ENCODE measurements around the gene CEP43.

CEP43 gene

DNA sequence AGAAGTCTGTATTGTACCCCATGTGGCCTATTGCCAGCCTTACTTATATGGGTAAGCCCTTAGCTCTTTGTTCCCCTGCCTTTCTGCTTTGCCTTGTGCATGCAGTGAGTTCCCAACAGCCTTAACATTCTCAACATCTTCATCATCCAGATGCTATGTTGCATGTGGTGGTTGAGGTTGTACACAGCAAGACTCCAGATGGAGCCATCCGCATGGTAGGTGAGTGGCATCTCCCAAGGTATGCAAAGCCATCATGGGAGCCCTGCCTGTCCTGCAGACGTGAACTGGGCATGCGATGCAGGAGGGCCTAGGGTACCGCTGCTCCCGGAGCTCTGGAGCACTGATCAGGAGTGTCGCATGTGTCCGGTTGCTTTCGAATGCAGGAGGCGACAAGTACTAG is 16.1 kb downstream of the CEP43 start:
- no peak for DNase-seq

DNA sequence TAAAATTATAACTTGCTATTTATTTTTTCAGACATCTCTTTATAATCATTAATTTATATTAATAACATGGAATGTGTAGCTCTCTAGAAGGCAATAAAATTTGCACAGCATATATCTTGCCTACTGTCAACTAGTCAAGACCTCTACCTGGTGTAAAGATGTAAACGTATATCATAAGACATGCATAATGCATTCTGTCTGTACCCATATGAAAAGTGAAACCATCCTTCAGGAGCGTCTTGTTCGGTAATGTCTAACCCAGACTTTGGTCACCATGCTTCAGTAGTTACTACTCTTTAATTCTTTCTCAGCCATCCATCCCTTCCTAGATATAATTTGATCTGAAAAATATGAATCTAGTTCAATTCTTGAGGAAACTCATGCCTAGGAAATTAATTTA is 21.0 kb downstream of the CEP43 start:
- no peak for DNase-seq

DNA sequence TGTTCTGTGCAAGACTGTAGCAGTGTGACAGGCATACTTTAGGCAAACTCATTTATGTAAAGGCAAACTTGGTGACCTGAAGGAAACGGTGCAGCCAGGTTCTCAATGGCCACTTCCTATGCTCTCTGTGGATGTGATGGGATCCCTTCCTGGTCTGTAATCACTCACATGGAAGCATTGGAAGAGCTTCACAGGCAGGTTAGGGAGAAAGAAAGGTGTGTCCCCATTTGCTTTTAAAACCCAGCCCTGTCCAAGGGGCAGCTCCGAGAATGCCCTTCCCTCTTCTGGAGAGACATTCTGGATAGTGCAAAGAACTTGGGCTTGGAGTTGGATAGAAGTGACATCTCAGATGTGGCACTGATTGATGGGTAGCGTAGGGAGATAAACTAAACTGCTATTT is 28.1 kb downstream of the CEP43 start:
- DNase-seq = no peak

DNA sequence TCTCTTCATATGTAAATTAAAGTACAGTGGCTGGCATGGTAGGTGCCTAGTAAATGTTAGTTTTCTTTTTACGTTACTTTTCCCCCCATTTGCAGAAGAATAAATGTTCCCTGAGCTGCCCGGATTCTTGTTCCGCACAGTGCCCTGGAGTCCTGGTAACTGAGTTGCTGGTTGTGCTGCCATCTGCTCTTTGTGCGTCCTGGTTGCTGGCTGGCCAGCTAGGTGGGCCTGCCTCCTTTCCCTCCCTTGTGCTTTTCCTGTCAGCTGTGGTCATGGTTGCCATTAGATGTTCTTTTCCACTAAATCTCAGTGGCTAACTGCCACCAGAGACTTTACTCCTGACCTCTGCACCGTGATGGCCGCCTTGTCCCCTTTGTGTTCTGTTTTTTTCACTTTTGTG is 28.6 kb downstream of the CEP43 start:
- no peak for DNase-seq

DNA sequence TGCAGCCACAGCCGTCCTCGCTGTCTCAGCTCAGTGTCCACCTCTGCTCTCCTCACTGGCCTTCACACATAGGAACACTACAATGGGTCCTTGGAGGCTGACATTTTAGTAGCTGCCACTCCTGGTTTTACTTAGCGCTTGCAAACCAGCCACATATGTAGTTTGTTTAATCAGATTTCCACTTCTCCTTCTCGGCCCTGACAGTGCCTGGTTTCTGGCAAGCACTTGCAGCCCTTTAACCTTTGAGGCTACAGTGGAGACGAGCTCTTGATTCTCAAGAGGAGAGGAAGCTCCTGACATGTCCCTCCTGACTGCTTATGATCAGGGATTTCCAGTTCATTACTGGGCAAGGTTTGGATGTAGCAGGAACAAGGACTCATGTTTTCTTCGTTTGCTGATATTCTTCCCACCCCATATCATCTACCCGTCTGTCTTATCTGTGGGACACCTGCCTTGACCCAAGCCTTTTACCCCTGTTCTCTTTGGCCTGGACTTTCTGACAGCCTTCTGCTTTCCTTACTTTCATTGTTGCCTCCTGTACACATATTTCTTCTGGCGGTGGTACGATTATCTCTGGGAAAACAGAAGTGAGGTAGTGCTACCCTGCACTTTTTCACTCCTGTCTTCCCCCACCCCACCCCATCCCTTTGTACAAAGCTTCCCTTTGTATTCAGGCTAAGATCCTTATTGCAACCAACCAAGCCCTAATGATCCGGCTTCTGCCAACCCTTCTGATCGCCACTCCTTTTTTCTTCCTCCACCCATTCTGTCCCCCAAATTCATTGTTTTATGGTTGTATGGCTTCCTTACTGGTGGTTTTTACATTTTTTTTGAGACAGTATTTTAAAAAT is 31.2 kb downstream of the CEP43 start:
- DNase-seq = no peak

DNA sequence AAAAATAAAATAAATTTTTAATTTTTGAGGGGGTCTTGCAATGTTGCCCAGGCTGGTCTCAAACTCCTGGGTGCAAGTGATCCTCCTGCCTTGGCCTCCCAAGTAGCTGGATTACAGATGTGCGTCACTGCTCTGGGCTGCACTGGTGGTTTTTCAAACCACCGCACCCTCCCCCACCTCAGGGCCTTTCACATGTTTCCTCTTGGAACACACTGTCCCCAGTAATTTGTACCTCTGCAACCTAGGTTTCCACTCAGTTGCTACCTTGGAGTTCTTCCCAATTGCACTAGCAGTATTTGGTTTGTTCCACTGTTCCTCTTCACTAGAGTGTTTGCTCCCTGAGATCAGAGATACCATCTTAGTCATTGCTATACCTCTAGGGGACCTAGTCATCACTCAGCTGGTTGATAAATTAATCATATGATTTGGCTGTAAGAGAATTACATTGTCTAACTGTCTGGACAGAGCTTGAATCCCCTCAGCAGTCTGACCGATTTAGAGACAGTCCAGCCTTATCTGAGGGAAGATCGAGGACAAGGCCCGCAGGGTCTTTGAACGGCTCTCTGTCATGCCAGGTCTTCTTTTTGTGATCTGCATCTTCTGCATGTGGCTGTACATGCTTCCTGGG is 32.0 kb downstream of the CEP43 start:
- DNase-seq = no peak

DNA sequence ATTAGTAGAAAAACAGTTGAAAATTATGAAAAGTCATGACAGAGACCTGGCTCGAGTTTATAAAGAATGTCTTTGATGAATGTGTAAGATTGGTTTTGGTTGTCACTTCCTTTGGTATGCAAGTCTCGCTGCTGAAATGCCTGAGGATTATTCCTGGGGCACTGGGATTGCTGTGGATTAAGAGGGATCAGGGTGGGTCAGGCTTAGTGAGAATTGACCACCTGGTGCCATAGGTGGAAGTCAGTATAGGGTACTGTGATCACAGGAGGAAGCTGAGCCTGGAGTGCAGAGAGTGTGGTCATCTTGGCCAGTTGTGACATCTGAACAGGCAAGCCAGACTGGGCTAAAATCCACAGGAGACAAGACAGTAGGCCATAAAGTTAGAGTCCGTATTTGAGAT is 34.9 kb downstream of the CEP43 start:
- no peak for DNase-seq

DNA sequence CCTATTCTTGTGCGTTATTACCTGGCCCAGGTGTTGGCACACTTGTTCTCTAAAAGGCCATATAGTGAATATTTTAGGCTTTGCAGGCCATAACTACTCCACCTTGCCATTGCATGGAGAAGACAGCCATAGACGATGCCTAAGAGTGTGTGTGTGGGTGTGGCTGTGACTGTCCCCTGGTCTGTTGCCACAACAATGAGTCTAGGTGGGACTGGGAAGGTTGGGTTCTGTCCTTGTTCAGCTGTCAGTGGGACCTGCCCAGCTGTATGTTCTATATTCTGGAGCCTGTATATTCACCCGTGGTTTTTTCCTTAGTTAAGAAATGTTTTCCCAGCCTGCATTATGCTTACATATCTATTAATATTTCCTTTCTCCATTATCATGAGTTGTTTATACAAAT is 38.6 kb downstream of the CEP43 start:
- DNase-seq = no peak

DNA sequence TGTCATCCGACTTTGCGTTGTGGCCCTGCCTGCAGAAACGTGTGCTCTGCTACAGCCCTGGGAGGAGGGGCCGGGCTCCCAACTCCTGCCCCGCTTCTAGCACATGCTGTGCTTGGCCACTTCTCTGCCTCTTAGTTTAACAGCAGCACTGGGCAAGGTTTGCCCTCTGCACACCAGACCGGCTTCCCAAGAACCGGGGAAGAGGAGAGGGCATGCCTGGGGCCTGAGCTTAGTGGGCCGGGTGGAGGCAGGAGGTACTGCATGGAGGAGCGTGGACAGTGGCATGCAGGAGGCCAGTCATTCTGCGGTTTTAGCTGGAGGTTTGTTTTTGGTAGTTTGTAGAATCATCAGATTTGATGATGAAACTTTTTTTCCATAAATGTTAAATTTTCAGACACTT is 45.5 kb downstream of the CEP43 start:
- no peak for DNase-seq

DNA sequence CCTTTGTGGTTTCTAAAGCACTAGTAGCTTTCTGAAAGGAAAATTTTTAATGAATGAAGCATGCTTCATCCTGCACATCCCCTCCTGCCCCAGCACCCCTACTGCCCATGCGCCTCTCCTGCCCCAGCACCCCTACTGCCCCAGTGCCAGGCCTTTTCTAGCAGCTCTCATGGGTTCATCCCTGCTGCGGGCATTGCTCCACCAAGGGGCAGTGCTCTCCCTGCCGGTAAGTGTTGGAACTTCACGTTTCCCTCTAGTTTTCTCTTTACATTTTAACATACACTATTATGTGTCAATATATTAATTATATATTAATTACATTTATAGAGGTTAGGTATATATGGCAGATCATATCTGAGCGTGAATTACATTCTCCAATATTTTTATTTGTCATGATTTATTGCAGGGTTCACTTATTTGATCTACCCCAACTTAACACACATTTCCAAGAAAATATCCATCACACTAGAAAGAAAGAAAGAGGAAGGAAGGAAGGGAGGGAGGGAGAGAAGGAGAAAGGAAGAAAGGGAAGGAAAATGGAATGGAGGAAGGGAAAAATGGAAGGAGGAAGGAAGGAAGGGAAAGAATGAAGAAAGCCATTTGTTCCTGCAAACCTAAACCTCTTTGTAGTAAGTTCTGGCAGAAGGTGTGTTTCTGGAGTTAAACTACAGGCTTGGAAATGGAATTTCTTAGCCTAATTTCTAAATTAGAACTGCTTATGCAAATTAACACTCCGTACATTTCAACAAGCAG is 46.8 kb downstream of the CEP43 start:
- DNase-seq = no peak

DNA sequence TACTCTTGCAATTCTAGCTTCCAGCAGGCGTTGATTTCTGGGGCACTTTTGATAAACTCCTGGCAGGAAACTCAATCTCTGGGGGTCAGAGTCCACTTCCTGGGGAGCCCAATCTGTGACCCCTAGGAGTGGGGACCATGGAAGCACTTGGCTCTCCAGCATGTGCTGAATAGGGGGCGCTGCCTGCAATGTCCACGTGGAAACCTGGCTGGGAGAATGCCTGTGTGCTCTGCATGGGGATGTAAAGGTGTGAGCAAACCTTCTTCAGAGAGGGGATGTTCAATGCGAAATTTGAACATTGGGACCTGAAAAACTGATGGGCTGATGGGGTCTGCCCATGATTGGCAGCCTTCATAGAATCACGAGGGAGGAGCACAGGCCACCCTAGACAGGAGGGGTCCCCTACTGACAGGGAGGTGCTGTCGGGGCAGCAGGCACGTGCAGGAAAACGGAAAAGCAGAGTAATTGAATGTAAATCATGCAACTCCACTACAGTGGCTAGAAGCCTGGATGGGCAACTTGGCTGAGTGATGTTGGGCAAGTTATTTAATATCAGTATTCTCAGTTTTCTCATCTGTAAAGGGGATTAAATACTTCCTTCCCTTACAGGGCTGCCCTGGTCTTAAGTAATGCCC is 47.8 kb downstream of the CEP43 start:
- no peak for DNase-seq

DNA sequence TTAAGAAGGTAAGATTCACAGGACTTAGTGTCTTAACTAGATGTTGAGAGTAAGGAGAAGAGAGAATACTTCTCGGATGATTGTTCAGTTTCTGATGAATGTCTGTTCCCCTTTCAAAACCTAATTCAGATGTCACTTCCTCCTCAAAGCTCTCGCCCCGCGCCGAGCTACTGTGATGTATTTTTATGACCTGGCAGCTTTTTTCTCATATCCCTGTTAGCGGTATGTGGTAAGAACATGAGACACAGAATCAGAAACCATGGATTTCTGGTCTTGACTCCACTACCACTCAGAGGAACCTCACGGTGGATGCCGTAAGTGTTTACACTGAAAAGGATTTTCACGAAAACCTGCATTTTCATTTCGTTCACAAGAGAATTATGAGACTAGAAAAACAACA is 48.4 kb downstream of the CEP43 start:
- DNase-seq = peak; percentile 34 to 35

Measured in activated CD4-positive, alpha-beta T cell treated with anti-CD3 and anti-CD28 coated beads, Interleukin-2, amount 50 U/mL, for 4 hours (primary cell).